ENCODE measurements around the gene BNC2.

Gene BNC2

DNA sequence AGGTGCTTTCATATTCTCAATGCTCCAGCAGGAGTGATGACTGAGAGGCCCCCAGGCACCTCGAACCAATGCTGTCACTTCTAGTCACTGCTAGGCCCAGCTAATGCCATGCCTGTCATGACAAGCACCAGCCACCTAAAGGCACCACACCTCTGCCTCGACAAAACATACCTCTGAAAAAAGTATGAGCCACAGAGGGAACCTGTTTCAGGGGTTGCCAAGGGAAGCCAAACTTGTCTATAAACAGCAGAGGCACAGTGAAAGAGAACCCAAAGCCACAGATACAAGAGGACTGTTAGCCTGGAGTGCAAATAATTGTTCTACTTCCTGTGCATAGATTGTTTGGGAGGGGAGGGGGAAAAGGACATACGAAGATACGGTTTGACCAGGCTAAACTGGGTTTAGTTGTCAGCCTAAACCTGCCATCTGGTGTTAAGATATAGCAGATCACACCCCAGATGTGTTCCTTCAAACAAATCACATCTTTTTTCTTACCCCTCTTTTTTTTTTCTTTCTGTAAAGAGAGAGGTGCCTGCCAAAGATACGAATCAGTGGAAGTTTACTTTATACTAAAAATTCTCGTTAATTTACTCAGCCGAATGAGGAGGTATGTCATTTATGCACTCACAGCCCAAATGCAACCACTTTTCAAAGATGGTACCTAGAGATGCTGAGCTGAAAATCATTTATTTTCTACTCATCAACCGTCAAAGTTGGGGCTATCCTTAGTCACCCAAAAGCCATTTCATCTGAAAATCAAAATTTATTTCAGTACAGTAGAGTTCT lies 45.7 kb downstream of the BNC2 start:
- no peak for TF ChIP-seq EZH2phosphoT487 (IDR thresholded peaks at IDR 0.05; ENCODE audit: borderline replicate concordance)
- TF ChIP-seq, protein P1, sequence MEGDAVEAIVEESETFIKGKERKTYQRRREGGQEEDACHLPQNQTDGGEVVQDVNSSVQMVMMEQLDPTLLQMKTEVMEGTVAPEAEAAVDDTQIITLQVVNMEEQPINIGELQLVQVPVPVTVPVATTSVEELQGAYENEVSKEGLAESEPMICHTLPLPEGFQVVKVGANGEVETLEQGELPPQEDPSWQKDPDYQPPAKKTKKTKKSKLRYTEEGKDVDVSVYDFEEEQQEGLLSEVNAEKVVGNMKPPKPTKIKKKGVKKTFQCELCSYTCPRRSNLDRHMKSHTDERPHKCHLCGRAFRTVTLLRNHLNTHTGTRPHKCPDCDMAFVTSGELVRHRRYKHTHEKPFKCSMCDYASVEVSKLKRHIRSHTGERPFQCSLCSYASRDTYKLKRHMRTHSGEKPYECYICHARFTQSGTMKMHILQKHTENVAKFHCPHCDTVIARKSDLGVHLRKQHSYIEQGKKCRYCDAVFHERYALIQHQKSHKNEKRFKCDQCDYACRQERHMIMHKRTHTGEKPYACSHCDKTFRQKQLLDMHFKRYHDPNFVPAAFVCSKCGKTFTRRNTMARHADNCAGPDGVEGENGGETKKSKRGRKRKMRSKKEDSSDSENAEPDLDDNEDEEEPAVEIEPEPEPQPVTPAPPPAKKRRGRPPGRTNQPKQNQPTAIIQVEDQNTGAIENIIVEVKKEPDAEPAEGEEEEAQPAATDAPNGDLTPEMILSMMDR (conservative IDR thresholded peaks at IDR 0.05; ENCODE audit: low read length) = peak; percentile 28
- Histone ChIP-seq H3K4me2 (ENCODE audit: low read depth, low read length, poor library complexity, severe bottlenecking) (peak overlapping the region; percentile 67), H3K4me1 (ENCODE audit: insufficient read depth, low read length, poor library complexity, severe bottlenecking) (peaks cover 22% of the 10 kb centered on the region), H3K36me3 (ENCODE audit: insufficient read depth, low read length) (no peaks in the 10 kb centered on the region), H3K4me3 (ENCODE audit: low read length, poor library complexity, severe bottlenecking) (peak overlapping the region; percentile 44), H3K27me3 (ENCODE audit: insufficient read depth, low read length, poor library complexity, severe bottlenecking) (no peaks in the 10 kb centered on the region), H3K9me3 (ENCODE audit: insufficient read depth, low read depth, low read length) (no peaks in the 10 kb centered on the region), H3K9ac (ENCODE audit: low read depth, low read length, poor library complexity, severe bottlenecking) (peak overlapping the region; percentile 30), H3K9me2 (replicated peaks; ENCODE audit: low read depth, low read length) (no peaks in the 10 kb centered on the region), H3F3A (ENCODE audit: low read depth) (no peaks in the 10 kb centered on the region), H3K79me2 (ENCODE audit: insufficient read depth, low read length) (no peaks in the 10 kb centered on the region), H4K20me1 (ENCODE audit: insufficient read depth, low read length, poor library complexity, severe bottlenecking) (no peaks in the 10 kb centered on the region), H2AFZ (ENCODE audit: low read length) (peak overlapping the region; percentile 61; the same call in 1 of the 2 replicates)

DNA sequence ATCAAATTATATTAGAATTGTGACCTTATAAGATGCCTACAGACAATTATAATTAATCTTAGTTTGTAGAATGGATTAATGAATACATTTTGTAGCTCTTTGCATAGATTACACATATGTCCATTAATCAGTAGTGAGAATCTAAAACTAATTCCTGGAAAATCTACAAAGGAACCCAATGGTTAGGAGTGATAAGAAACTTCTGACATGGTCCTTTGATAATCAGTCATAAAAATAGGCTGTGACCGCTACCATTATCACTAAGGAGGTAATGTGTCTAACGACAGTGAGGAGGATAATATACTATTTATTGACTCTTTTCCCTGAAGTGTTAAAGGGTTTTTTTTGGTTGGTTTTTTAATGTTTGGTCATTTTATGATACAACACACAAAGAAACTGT lies 46.6 kb downstream of the BNC2 start:
- H3K9me3 ChIP-seq (ENCODE audit: insufficient read depth, low read depth, low read length) = no peaks in the 10 kb centered on the region
- no peaks in the 10 kb centered on the region for H3K9me2 ChIP-seq (replicated peaks; ENCODE audit: low read depth, low read length)
- no peaks in the 10 kb centered on the region for H4K20me1 ChIP-seq (ENCODE audit: insufficient read depth, low read length, poor library complexity, severe bottlenecking)
- peak overlapping the region; percentile 67 for H3K4me2 ChIP-seq (ENCODE audit: low read depth, low read length, poor library complexity, severe bottlenecking)
- no peak overlapping the region for H3K4me3 ChIP-seq (ENCODE audit: low read length, poor library complexity, severe bottlenecking)
- H3K79me2 ChIP-seq (ENCODE audit: insufficient read depth, low read length) = no peaks in the 10 kb centered on the region
- peaks cover 22% of the 10 kb centered on the region for H3K4me1 ChIP-seq (ENCODE audit: insufficient read depth, low read length, poor library complexity, severe bottlenecking)
- no peaks in the 10 kb centered on the region for H3K36me3 ChIP-seq (ENCODE audit: insufficient read depth, low read length)
- peak overlapping the region; percentile 30 for H3K9ac ChIP-seq (ENCODE audit: low read depth, low read length, poor library complexity, severe bottlenecking)
- H3F3A ChIP-seq (ENCODE audit: low read depth) = no peaks in the 10 kb centered on the region
- 0 out of 2 replicates have a peak overlapping the region, but pooled peaks have one; percentile 61 for H2AFZ ChIP-seq (ENCODE audit: low read length)
- TF ChIP-seq, protein P1 (conservative IDR thresholded peaks at IDR 0.05; ENCODE audit: low read length) = no peak
- TF ChIP-seq EZH2phosphoT487 (IDR thresholded peaks at IDR 0.05; ENCODE audit: borderline replicate concordance) = no peak
- no peaks in the 10 kb centered on the region for H3K27me3 ChIP-seq (ENCODE audit: insufficient read depth, low read length, poor library complexity, severe bottlenecking)

DNA sequence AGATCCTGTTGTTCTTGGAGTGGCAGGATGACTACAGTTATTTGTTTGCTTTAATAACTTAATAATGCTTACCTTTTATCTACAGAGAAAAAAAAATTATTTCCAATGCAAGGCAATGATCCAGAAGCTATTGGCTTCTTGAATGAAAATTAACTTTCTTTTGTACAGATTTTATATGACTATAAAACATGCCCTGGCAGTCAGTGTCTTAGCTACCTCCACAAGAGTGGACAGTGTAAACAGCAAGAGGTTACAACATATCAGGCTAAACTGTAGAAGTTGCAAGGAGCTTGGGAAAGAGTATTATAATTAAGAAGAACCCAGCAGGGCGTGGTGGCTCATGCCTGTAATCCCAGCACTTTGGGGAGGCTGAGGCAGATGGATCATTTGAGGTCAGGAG lies 49.1 kb downstream of the BNC2 start:
- Histone ChIP-seq H3K4me3 (ENCODE audit: low read length, poor library complexity, severe bottlenecking) (no peak overlapping the region), H3F3A (ENCODE audit: low read depth) (no peaks in the 10 kb centered on the region), H3K4me2 (ENCODE audit: low read depth, low read length, poor library complexity, severe bottlenecking) (no peak overlapping the region), H3K9me2 (replicated peaks; ENCODE audit: low read depth, low read length) (no peaks in the 10 kb centered on the region), H3K4me1 (ENCODE audit: insufficient read depth, low read length, poor library complexity, severe bottlenecking) (peaks cover 22% of the 10 kb centered on the region), H3K27me3 (ENCODE audit: insufficient read depth, low read length, poor library complexity, severe bottlenecking) (no peaks in the 10 kb centered on the region), H3K9ac (ENCODE audit: low read depth, low read length, poor library complexity, severe bottlenecking) (no peak overlapping the region), H3K36me3 (ENCODE audit: insufficient read depth, low read length) (no peaks in the 10 kb centered on the region), H2AFZ (ENCODE audit: low read length) (no peak overlapping the region), H3K79me2 (ENCODE audit: insufficient read depth, low read length) (no peaks in the 10 kb centered on the region), H4K20me1 (ENCODE audit: insufficient read depth, low read length, poor library complexity, severe bottlenecking) (no peaks in the 10 kb centered on the region), H3K9me3 (ENCODE audit: insufficient read depth, low read depth, low read length) (no peaks in the 10 kb centered on the region)
- TF ChIP-seq EZH2phosphoT487 (IDR thresholded peaks at IDR 0.05; ENCODE audit: borderline replicate concordance) = no peak
- TF ChIP-seq, protein P1 (conservative IDR thresholded peaks at IDR 0.05; ENCODE audit: low read length) = no peak

Measured in Loucy (cell line).